Left renal pelvis (tissue), 4 donors: Measurements from ENCODE around the gene RMI2. TPM values are rescaled to one million over a fixed set of nuclear protein-coding genes. Genes with fewer than 3 reads are reported as not detected.
"Not testable (repeated sequence)": the region's sequence is repeated elsewhere in the genome, so short reads cannot be mapped to it uniquely, and the experiment has no call there.

Experiments
- DNase-seq, 4 donors: peaks; one replicate each; pipeline ENCODE4 v3.0.0-alpha.2; 2013; ENCODE audit warnings: low read depth in 4 of 4, low spot score in 3 of 4
- polyA plus RNA-seq, 4 donors: library from polyadenylated mRNA; unstranded; fragments of 120-200 nt; gene quantifications; one replicate each; pipeline ENCODE4 v1.2.1, GENCODE V29; 2013; ENCODE audit not compliant: insufficient read length in 4 of 4

The RMI2 gene
- polyA plus RNA-seq: 10 to 100 TPM; 16.6 to 38.9 (median 27.9) TPM

- DNase-seq: peak; percentile 86 to 95 (median 93)
These were observed at the start of gene RMI2 for GRCh38 chr16:11345040-11345862. TSS of gene RMI2 (plus strand) at chr16:11345459. CDS start at chr16:11345472, 13 bp downstream.

- DNase-seq: no peak
These were observed 49.6 kb upstream of the RMI2 start for GRCh38 chr16:11295672-11296071.

- DNase-seq: no peak
These were observed 48.9 kb upstream of the RMI2 start for GRCh38 chr16:11296351-11296705.

- no peak for DNase-seq
These were observed 48.4 kb upstream of the RMI2 start for GRCh38 chr16:11296706-11297491.

- DNase-seq: peak in 1 of 4 donors; percentile 62
These were observed 47.6 kb upstream of the RMI2 start for GRCh38 chr16:11297492-11298142.

GRCh38 chr16:11298143-11298900 lies 46.9 kb upstream of the RMI2 start:
- DNase-seq: no peak

GRCh38 chr16:11298950-11299547 lies 46.2 kb upstream of the RMI2 start:
- not testable (repeated sequence) for DNase-seq

- no peak for DNase-seq
These were observed 45.2 kb upstream of the RMI2 start for GRCh38 chr16:11299865-11300559.

GRCh38 chr16:11300560-11300892 lies 44.7 kb upstream of the RMI2 start:
- DNase-seq: no peak

- DNase-seq: no peak
These were observed 43.4 kb upstream of the RMI2 start for GRCh38 chr16:11301645-11302501.

- no peak for DNase-seq
These were observed 42.3 kb upstream of the RMI2 start for GRCh38 chr16:11302977-11303376.

GRCh38 chr16:11303405-11304138 lies 41.7 kb upstream of the RMI2 start:
- DNase-seq: peak in 1 of 4 donors; percentile 37

- DNase-seq: no peak
These were observed 38.9 kb upstream of the RMI2 start for GRCh38 chr16:11306381-11306780.

- no peak for DNase-seq
These were observed 38.1 kb upstream of the RMI2 start for GRCh38 chr16:11306997-11307638.

GRCh38 chr16:11307639-11308492 lies 37.4 kb upstream of the RMI2 start:
- no peak for DNase-seq

GRCh38 chr16:11308493-11309283 lies 36.6 kb upstream of the RMI2 start:
- peak in 1 of 4 donors; percentile 46 for DNase-seq
